Keratinocyte (primary cell): ENCODE data around the gene MAPK8. TPM values are rescaled to one million over a fixed set of nuclear protein-coding genes. Genes with fewer than 3 reads are reported as not detected.

Experiments used
- DNase-seq: peaks from one replicate; pipeline ENCODE4 v3.0.0-alpha.2; 2011; ENCODE audit warnings: low read depth, missing footprints, low spot score
- FAIRE-seq: peaks from 2 replicates; lab custom pipeline; 2011; peaks lifted over from hg19 to GRCh38; lab: Jason Lieb, UNC
- H2AFZ ChIP-seq: 2 replicates; pipeline ENCODE4 v1.6.0; 2012; ENCODE audit warnings: low read length, control low read depth, inconsistent platforms; ENCODE audit not compliant: control insufficient read depth
- H3K27ac ChIP-seq: 2 replicates; pipeline ENCODE4 v1.5.1; 2011; ENCODE audit warnings: low read length; ENCODE audit not compliant: control insufficient read depth, insufficient read depth
- H3K27me3 ChIP-seq: 3 replicates; pipeline ENCODE4 v1.6.0; 2011; ENCODE audit warnings: low read length; ENCODE audit not compliant: control insufficient read depth, insufficient read depth; ENCODE audit errors: extremely low read depth
- H3K36me3 ChIP-seq, 2 experiments: 2 replicates in 1 of 2; 3 replicates in 1 of 2; pipeline ENCODE4 v1.5.1; 2011; ENCODE audit warnings: low read length in 2 of 2, mild to moderate bottlenecking in 1 of 2; ENCODE audit not compliant: control insufficient read depth in 2 of 2, insufficient read depth in 2 of 2; ENCODE audit errors: extremely low read depth in 1 of 2
- H3K4me1 ChIP-seq: 3 replicates; pipeline ENCODE4 v1.5.1; 2011; ENCODE audit warnings: low read length; ENCODE audit not compliant: control insufficient read depth, insufficient read depth; ENCODE audit errors: extremely low read depth
- H3K4me2 ChIP-seq: 3 replicates; pipeline ENCODE4 v1.6.0; 2011; ENCODE audit warnings: low read depth, low read length; ENCODE audit not compliant: control insufficient read depth, insufficient read depth; ENCODE audit errors: extremely low read depth
- H3K4me3 ChIP-seq, 3 experiments: fragments of 200-600 bp in 1 of 3; sonication (generic) in 1 of 3; 2 replicates in 2 of 3; 3 replicates in 1 of 3; pipeline ENCODE4 v1.5.1; 2011 to 2016; ENCODE audit warnings: low read length in 3 of 3, mild to moderate bottlenecking in 3 of 3, control low read depth in 2 of 3, inconsistent platforms in 1 of 3, low read depth in 1 of 3, mixed read lengths in 1 of 3, mixed run types in 1 of 3, moderate library complexity in 1 of 3; ENCODE audit not compliant: control insufficient read depth in 2 of 3, insufficient read depth in 2 of 3; ENCODE audit errors: extremely low read depth in 1 of 3
- H3K79me2 ChIP-seq: 2 replicates; pipeline ENCODE4 v1.6.0; 2012; ENCODE audit warnings: low read length; ENCODE audit not compliant: control insufficient read depth, insufficient read depth
- H3K9ac ChIP-seq: 3 replicates; pipeline ENCODE4 v1.6.0; 2011; ENCODE audit warnings: low read length; ENCODE audit not compliant: control insufficient read depth, insufficient read depth; ENCODE audit errors: extremely low read depth
- H3K9me1 ChIP-seq: 3 replicates; pipeline ENCODE4 v1.6.0; 2011; ENCODE audit warnings: low read length; ENCODE audit not compliant: control insufficient read depth, insufficient read depth; ENCODE audit errors: extremely low read depth
- H3K9me3 ChIP-seq: 2 replicates; pipeline ENCODE4 v1.5.1; 2012; ENCODE audit warnings: low read depth, low read length; ENCODE audit not compliant: control insufficient read depth
- H4K20me1 ChIP-seq: 3 replicates; pipeline ENCODE4 v1.6.0; 2011; ENCODE audit warnings: low read length; ENCODE audit not compliant: control insufficient read depth, insufficient read depth; ENCODE audit errors: extremely low read depth
- CTCF ChIP-seq, 3 experiments: IDR thresholded peaks in 1 of 3; conservative IDR thresholded peaks in 1 of 3; optimal IDR thresholded peaks in 1 of 3; 2 replicates in 2 of 3; 3 replicates in 1 of 3; pipeline versions ENCODE3 to v1.5.1; 2011; ENCODE audit warnings: low read length in 3 of 3, mild to moderate bottlenecking in 3 of 3, moderate library complexity in 2 of 3, control low read depth in 1 of 3, inconsistent platforms in 1 of 3; ENCODE audit not compliant: insufficient read depth in 2 of 3; ENCODE audit errors: extremely low read depth in 1 of 3
- EZH2 ChIP-seq: IDR thresholded peaks from one replicate; pipeline ENCODE4 v1.6.1; 2012; ENCODE audit warnings: inconsistent platforms, mild to moderate bottlenecking, low read length, moderate library complexity
- dilution Hi-C: fragments of 300-500 bp; cut with MboI; formaldehyde crosslinking; loops from one replicate; pipeline ENCODE4 v1.7.0; 2020; ENCODE audit warnings: low sequenced_read_pairs; ENCODE audit not compliant: extremely low pct_ligation_motif_present
- polyA minus RNA-seq, 3 experiments: library from RNA; depleted of rRNA, polyadenylated mRNA; stranded (reverse); fragments of >200 nt; gene quantifications; 1 replicate in 1 of 3; 2 replicates in 1 of 3; 3 replicates in 1 of 3; pipeline ENCODE4 v1.2.3, GENCODE V29; 2011
- polyA plus RNA-seq, 5 experiments: library from polyadenylated mRNA; depleted of rRNA in 3 of 5; stranded (reverse) in 3 of 5; stranded (forward) in 1 of 5; unstranded in 1 of 5; fragments of >200 nt; gene quantifications; 1 replicate in 1 of 5; 2 replicates in 3 of 5; 3 replicates in 1 of 5; pipeline versions ENCODE4 v1.2.1 to v1.2.3, GENCODE V29; 2011 to 2012; ENCODE audit warnings: missing spikeins in 2 of 5, low read depth in 1 of 5, low replicate concordance in 1 of 5

MAPK8 gene
- polyA plus RNA-seq = 25.4 to 39.8 TPM (median 26.2 TPM) in 3 replicates
- polyA plus RNA-seq (2011; ENCODE audit: low read depth) = 29.6 TPM
- polyA plus RNA-seq (2011; cell fraction: cytosol; rRNA removed) = 20.8 and 42.1 TPM in 2 replicates
- 32.6 and 38.8 TPM in 2 replicates for polyA plus RNA-seq (2011; cell fraction: nucleus; rRNA removed)
- 18.2 and 21.2 TPM in 2 replicates for polyA plus RNA-seq (2012; ENCODE audit: low replicate concordance)
- 7.4 to 33.1 TPM (median 14.4 TPM) in 3 replicates for polyA minus RNA-seq
- polyA minus RNA-seq (2011; cell fraction: cytosol; rRNA and poly(A)+ RNA removed) = 31.1 TPM
- polyA minus RNA-seq (2011; cell fraction: nucleus; rRNA and poly(A)+ RNA removed) = 17.5 and 42.9 TPM in 2 replicates

GRCh38 chr10:48306265-48306869 is at the start of gene MAPK8:
MAPK8 (plus strand) TSS chr10:48306677; CDS start chr10:48401661, 94,984 bp downstream.
- Histone ChIP-seq H3K9ac (peak within 1 kb of the TSS; percentile 79), H3K9me3 (no peaks in the 10 kb centered on the region), H3K27ac (peak within 1 kb of the TSS; percentile 60), H3K9me1 (peaks cover 4% of the 10 kb centered on the region), H3K79me2 (peaks cover 24% of the 10 kb centered on the region), H3K36me3 (no peaks in the 10 kb centered on the region), H2AFZ (peak within 1 kb of the TSS; percentile 76), H3K4me2 (peak within 1 kb of the TSS; percentile 89), H3K27me3 (no peaks in the 10 kb centered on the region), H4K20me1 (no peaks in the 10 kb centered on the region), H3K4me1 (peaks cover 19% of the 10 kb centered on the region), H3K4me3 (peak within 1 kb of the TSS; percentile 82 to 89 (median 84))
- DNase-seq (peak; percentile 50), FAIRE-seq (no peak)
- dilution Hi-C loops = no loop called here
- TF ChIP-seq EZH2 (no peak), CTCF (optimal IDR thresholded peaks at IDR 0.05 in 1 of 3, IDR thresholded peaks at IDR 0.05 in 1 of 3, conservative IDR thresholded peaks at IDR 0.05 in 1 of 3; ENCODE audit: extremely low read depth in 1 of 3, insufficient read depth in 2 of 3, low read length in 3 of 3) (peak in 1 of 3 experiments; percentile 22)

- dilution Hi-C loops = no loop called here
These were observed 49.0 kb upstream of the MAPK8 start for GRCh38 chr10:48257407-48257961.

More at GRCh38 chr10:48257407-48257961, 49.0 kb upstream of the MAPK8 start:
- Histone ChIP-seq H2AFZ (no peak overlapping the region), H3K9me3 (no peaks in the 10 kb centered on the region), H3K4me2 (no peak overlapping the region), H3K27ac (no peak overlapping the region), H3K9ac (no peak overlapping the region), H3K79me2 (no peaks in the 10 kb centered on the region), H3K9me1 (no peaks in the 10 kb centered on the region), H4K20me1 (no peaks in the 10 kb centered on the region), H3K36me3 (no peaks in the 10 kb centered on the region), H3K4me3 (no peak overlapping the region), H3K4me1 (peaks cover 24% of the 10 kb centered on the region), H3K27me3 (no peaks in the 10 kb centered on the region)
- TF ChIP-seq EZH2 (no peak), CTCF (optimal IDR thresholded peaks at IDR 0.05 in 1 of 3, IDR thresholded peaks at IDR 0.05 in 1 of 3, conservative IDR thresholded peaks at IDR 0.05 in 1 of 3; ENCODE audit: extremely low read depth in 1 of 3, insufficient read depth in 2 of 3, low read length in 3 of 3) (no peak)
- FAIRE-seq (no peak), DNase-seq (no peak)
